ENCODE data around the gene CASKIN1.

Gene CASKIN1

GRCh38 chr16:2176047-2176446 lies 20.4 kb downstream of the CASKIN1 start:
- no peak for DNase-seq (ENCODE audit: low read depth in 1 of 2, low spot score in 1 of 2)

- DNase-seq (ENCODE audit: low read depth in 1 of 2, low spot score in 1 of 2): no peak
Observed at GRCh38 chr16:2175454-2175853, 21.0 kb downstream of the CASKIN1 start.

- no peak for DNase-seq (ENCODE audit: low read depth in 1 of 2, low spot score in 1 of 2)
Observed at GRCh38 chr16:2174396-2175131, 21.8 kb downstream of the CASKIN1 start.

- DNase-seq (ENCODE audit: low read depth in 1 of 2, low spot score in 1 of 2): no peak
Observed at GRCh38 chr16:2173916-2174315, 22.5 kb downstream of the CASKIN1 start.

GRCh38 chr16:2173366-2173765 lies 23.0 kb downstream of the CASKIN1 start:
- DNase-seq (ENCODE audit: low read depth in 1 of 2, low spot score in 1 of 2): no peak

- no peak for DNase-seq (ENCODE audit: low read depth in 1 of 2, low spot score in 1 of 2)
Observed at GRCh38 chr16:2172688-2173335, 23.6 kb downstream of the CASKIN1 start.

- no peak for DNase-seq (ENCODE audit: low read depth in 1 of 2, low spot score in 1 of 2)
Observed at GRCh38 chr16:2171601-2172178, 24.7 kb downstream of the CASKIN1 start.

GRCh38 chr16:2170587-2171435 lies 25.6 kb downstream of the CASKIN1 start:
- DNase-seq (ENCODE audit: low read depth in 1 of 2, low spot score in 1 of 2): no peak

GRCh38 chr16:2170080-2170479 lies 26.3 kb downstream of the CASKIN1 start:
- DNase-seq (ENCODE audit: low read depth in 1 of 2, low spot score in 1 of 2): no peak

- no peak for DNase-seq (ENCODE audit: low read depth in 1 of 2, low spot score in 1 of 2)
Observed at GRCh38 chr16:2167068-2167638, 29.3 kb downstream of the CASKIN1 start.

- no peak for DNase-seq (ENCODE audit: low read depth in 1 of 2, low spot score in 1 of 2)
Observed at GRCh38 chr16:2166263-2167067, 29.9 kb downstream of the CASKIN1 start.

- no peak for DNase-seq (ENCODE audit: low read depth in 1 of 2, low spot score in 1 of 2)
Observed at GRCh38 chr16:2165861-2166260, 30.5 kb downstream of the CASKIN1 start.

- DNase-seq (ENCODE audit: low read depth in 1 of 2, low spot score in 1 of 2): no peak
Observed at GRCh38 chr16:2163211-2163881, 33.1 kb downstream of the CASKIN1 start.

- DNase-seq (ENCODE audit: low read depth in 1 of 2, low spot score in 1 of 2): no peak
Observed at GRCh38 chr16:2162676-2163118, 33.7 kb downstream of the CASKIN1 start.

- DNase-seq (ENCODE audit: low read depth in 1 of 2, low spot score in 1 of 2): no peak
Observed at GRCh38 chr16:2161911-2162310, 34.5 kb downstream of the CASKIN1 start.

- no peak for DNase-seq (ENCODE audit: low read depth in 1 of 2, low spot score in 1 of 2)
Observed at GRCh38 chr16:2160915-2161551, 35.4 kb downstream of the CASKIN1 start.

GRCh38 chr16:2159175-2159838 lies 37.1 kb downstream of the CASKIN1 start:
- DNase-seq (ENCODE audit: low read depth in 1 of 2, low spot score in 1 of 2): no peak

GRCh38 chr16:2158262-2158638 lies 38.2 kb downstream of the CASKIN1 start:
- DNase-seq (ENCODE audit: low read depth in 1 of 2, low spot score in 1 of 2): no peak

Measured in activated CD4-positive, alpha-beta T cell treated with anti-CD3 and anti-CD28 coated beads, Interleukin-2, amount 50 U/mL, for 24 hours (primary cell).